Astrocyte (in vitro differentiated cells and primary cell): ENCODE results near the gene LFNG. TPM values are rescaled to one million over a fixed set of nuclear protein-coding genes. Genes with fewer than 3 reads are reported as not detected.

Source experiments
- DNase-seq: peaks from one replicate; pipeline ENCODE4 v3.0.0-alpha.2; 2010; ENCODE audit warnings: low read depth
- FAIRE-seq: peaks from 2 replicates; lab custom pipeline; 2011; peaks lifted over from hg19 to GRCh38; lab: Jason Lieb, UNC
- H2AFZ ChIP-seq: 2 replicates; pipeline ENCODE4 v1.6.0; 2012; ENCODE audit warnings: low read depth, low read length, inconsistent platforms
- H3K27ac ChIP-seq: 2 replicates; pipeline ENCODE4 v1.5.1; 2011; ENCODE audit warnings: low read depth, low read length, inconsistent platforms
- H3K27me3 ChIP-seq: 2 replicates; pipeline ENCODE4 v1.6.0; 2011; ENCODE audit warnings: low read length, inconsistent platforms; ENCODE audit not compliant: insufficient read depth
- H3K36me3 ChIP-seq: 2 replicates; pipeline ENCODE4 v1.5.1; 2011; ENCODE audit warnings: low read length, inconsistent platforms; ENCODE audit not compliant: insufficient read depth
- H3K4me1 ChIP-seq: 2 replicates; pipeline ENCODE4 v1.5.1; 2011; ENCODE audit warnings: low read length, inconsistent platforms; ENCODE audit not compliant: insufficient read depth
- H3K4me2 ChIP-seq: 2 replicates; pipeline ENCODE4 v1.6.0; 2012; ENCODE audit warnings: low read length, inconsistent platforms
- H3K4me3 ChIP-seq: 2 replicates; pipeline ENCODE4 v1.5.1; 2011; ENCODE audit warnings: low read depth, mild to moderate bottlenecking, low read length, inconsistent platforms; ENCODE audit not compliant: insufficient read depth
- H3K79me2 ChIP-seq: 2 replicates; pipeline ENCODE4 v1.6.0; 2012; ENCODE audit warnings: mild to moderate bottlenecking, low read length, inconsistent platforms; ENCODE audit not compliant: insufficient read depth
- H3K9ac ChIP-seq: 2 replicates; pipeline ENCODE4 v1.6.0; 2012; ENCODE audit warnings: mild to moderate bottlenecking, low read length, inconsistent platforms
- H3K9me3 ChIP-seq: 2 replicates; pipeline ENCODE4 v1.5.1; 2012; ENCODE audit warnings: low read depth, mild to moderate bottlenecking, low read length, inconsistent platforms; ENCODE audit not compliant: insufficient read depth
- H4K20me1 ChIP-seq: 2 replicates; pipeline ENCODE4 v1.6.0; 2012; ENCODE audit warnings: low read length, inconsistent platforms; ENCODE audit not compliant: insufficient read depth
- H3K27ac Mint-ChIP-seq: one replicate; pipeline ENCODE4 v1.8.0; 2021; ENCODE audit warnings: mild to moderate bottlenecking, mixed read lengths; ENCODE audit not compliant: unreplicated experiment
- H3K27me3 Mint-ChIP-seq: one replicate; pipeline ENCODE4 v1.8.0; 2021; ENCODE audit warnings: low read depth, mixed read lengths; ENCODE audit not compliant: unreplicated experiment
- H3K36me3 Mint-ChIP-seq: one replicate; pipeline ENCODE4 v1.8.0; 2021; ENCODE audit warnings: low read depth, mixed read lengths; ENCODE audit not compliant: unreplicated experiment
- H3K4me1 Mint-ChIP-seq: one replicate; pipeline ENCODE4 v1.8.0; 2021; ENCODE audit warnings: low read depth, mixed read lengths; ENCODE audit not compliant: unreplicated experiment
- H3K4me3 Mint-ChIP-seq: one replicate; pipeline ENCODE4 v1.8.0; 2021; ENCODE audit warnings: mild to moderate bottlenecking, moderate library complexity, mixed read lengths; ENCODE audit not compliant: unreplicated experiment
- H3K9me3 Mint-ChIP-seq: one replicate; pipeline ENCODE4 v1.8.0; 2021; ENCODE audit warnings: mild to moderate bottlenecking, mixed read lengths; ENCODE audit not compliant: unreplicated experiment
- EZH2 ChIP-seq: IDR thresholded peaks from 2 replicates; pipeline ENCODE4 v1.6.1; 2012; ENCODE audit warnings: mild to moderate bottlenecking, low read length, inconsistent platforms; ENCODE audit not compliant: insufficient read depth
- total RNA-seq: library from RNA; stranded (reverse); gene quantifications from 2 replicates; pipeline ENCODE4 v1.2.1, GENCODE V29; 2021
- TF ChIP-seq, protein P1 (sequence below): IDR thresholded peaks from 2 replicates; pipeline ENCODE4 v1.5.1; 2011; ENCODE audit warnings: low read depth, mild to moderate bottlenecking, inconsistent platforms, low read length, moderate library complexity; ENCODE audit not compliant: insufficient read depth

The LFNG gene
- total RNA-seq, 1 donor from 2014 or later, result 58.6 TPM

DNA sequence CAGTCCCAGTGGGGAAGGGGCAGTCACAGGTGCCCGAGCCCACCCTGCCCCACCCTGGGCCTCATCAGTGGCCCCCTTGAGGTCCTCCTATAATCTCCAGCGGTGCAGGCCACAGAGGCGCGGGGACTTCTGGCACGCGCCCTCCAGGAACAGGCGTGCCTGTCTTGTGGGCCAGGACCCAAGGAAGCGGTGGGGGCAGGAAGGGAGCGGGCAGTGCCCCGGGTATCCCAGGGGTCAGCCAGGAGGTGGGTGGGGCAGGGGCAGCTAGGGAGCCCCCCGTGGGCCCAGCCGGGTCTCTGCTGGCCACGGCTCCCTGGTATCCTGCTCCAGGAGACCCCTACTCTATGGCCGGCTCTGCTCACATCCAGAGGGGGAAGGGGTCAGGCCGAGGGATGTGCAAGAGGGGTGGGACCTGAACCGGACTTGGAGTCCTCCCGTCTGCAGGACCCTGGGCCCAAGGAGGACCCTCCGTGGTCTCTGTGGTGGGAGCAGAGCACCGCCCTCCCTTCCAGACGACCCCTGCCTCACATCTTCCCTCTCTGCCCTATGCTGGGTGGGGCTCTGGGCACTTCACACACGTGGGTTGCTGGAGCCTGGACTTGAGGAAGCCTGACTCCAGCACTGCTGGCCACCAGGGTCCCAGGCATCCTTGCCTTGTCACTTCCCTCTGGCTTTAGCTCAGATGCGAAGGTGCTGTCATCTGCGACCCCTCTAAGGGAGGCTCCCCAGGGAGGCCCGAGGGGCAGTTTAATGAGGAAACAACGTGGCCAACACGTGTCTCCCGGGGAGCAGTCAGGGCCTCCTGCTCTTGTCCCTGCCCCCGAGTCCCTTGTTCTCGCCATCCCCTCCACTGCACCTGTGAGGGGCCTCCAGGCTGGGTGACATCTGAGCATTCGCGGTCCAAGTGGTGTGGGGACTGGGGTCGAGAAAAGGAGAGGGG, 25.1 kb upstream of the LFNG start:
- H3K4me1 Mint-ChIP-seq, result peaks cover 2% of the 10 kb centered on the region
- FAIRE-seq, result no peak

DNA sequence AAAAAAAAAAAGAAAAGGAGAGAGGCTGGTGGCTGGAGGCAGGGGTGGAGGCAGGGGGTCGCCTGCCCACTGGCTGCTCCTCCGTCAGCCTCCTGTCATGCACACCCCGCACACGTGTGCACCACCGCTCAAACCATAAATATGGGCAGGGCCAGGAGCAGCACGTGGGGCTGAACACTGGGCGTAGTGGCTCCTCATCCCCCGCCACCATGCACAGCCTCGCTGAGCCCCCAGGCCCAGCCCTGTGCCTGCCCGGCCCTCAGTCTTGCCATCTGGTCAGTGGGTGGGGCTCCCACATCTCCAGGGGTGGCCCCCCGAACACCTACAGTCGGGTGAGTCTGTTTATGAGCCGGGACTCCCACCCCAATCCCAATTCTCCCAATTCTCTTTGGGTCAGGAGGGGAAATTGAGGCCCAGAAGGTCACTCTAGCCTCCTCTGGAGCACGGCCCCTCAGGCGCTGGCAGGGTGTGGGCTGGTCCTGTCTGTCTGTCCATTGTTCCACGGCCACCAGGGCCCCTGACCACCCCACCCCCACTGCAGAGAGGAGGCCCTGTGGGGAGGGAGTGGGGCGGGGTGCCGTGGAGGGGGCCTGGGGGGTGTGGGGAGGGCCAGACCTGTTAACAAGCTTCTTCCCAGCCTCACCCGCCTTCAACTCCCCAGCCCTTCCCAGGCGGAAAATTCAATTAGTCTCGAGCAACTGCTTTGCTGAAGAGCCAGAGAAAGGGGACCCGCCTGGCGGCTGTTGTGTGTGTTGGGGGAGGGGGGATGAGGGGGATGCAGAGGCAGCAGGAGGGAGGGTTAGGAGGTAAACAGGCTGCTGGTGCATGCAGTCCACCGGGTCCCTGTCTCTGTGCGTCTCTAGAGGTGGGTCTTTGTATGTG, 23.9 kb upstream of the LFNG start:
- DNase-seq, result no peak
- peaks cover 10% of the 10 kb centered on the region for H3K4me1 ChIP-seq
- FAIRE-seq, result no peak
- H4K20me1 ChIP-seq, result no peaks in the 10 kb centered on the region
- no peak overlapping the region for H3K27ac ChIP-seq
- no peak overlapping the region for H3K4me3 Mint-ChIP-seq
- H3K4me1 Mint-ChIP-seq, result peaks cover 2% of the 10 kb centered on the region
- no peak overlapping the region for H3K9ac ChIP-seq
- H3K4me2 ChIP-seq, result no peak overlapping the region
- H3K79me2 ChIP-seq, result no peaks in the 10 kb centered on the region
- no peaks in the 10 kb centered on the region for H3K36me3 Mint-ChIP-seq
- peaks cover 1% of the 10 kb centered on the region for H3K9me3 Mint-ChIP-seq
- H3K27ac Mint-ChIP-seq, result no peak overlapping the region
- TF ChIP-seq, protein P1, sequence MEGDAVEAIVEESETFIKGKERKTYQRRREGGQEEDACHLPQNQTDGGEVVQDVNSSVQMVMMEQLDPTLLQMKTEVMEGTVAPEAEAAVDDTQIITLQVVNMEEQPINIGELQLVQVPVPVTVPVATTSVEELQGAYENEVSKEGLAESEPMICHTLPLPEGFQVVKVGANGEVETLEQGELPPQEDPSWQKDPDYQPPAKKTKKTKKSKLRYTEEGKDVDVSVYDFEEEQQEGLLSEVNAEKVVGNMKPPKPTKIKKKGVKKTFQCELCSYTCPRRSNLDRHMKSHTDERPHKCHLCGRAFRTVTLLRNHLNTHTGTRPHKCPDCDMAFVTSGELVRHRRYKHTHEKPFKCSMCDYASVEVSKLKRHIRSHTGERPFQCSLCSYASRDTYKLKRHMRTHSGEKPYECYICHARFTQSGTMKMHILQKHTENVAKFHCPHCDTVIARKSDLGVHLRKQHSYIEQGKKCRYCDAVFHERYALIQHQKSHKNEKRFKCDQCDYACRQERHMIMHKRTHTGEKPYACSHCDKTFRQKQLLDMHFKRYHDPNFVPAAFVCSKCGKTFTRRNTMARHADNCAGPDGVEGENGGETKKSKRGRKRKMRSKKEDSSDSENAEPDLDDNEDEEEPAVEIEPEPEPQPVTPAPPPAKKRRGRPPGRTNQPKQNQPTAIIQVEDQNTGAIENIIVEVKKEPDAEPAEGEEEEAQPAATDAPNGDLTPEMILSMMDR, result no peak
- TF ChIP-seq EZH2, result no peak
- no peaks in the 10 kb centered on the region for H3K36me3 ChIP-seq
- peaks cover 15% of the 10 kb centered on the region for H3K27me3 Mint-ChIP-seq
- H3K4me3 ChIP-seq, result no peak overlapping the region
- no peaks in the 10 kb centered on the region for H3K27me3 ChIP-seq
- H3K9me3 ChIP-seq, result no peaks in the 10 kb centered on the region
- no peak overlapping the region for H2AFZ ChIP-seq

More for the DNA sequence above, 25.1 kb upstream of the LFNG start:
- Histone ChIP-seq H4K20me1 (no peaks in the 10 kb centered on the region), H2AFZ (no peak overlapping the region), H3K9me3 (no peaks in the 10 kb centered on the region), H3K4me1 (peaks cover 10% of the 10 kb centered on the region), H3K27ac (no peak overlapping the region), H3K9ac (no peak overlapping the region), H3K4me3 (no peak overlapping the region), H3K4me2 (no peak overlapping the region), H3K36me3 (no peaks in the 10 kb centered on the region), H3K79me2 (no peaks in the 10 kb centered on the region), H3K27me3 (no peaks in the 10 kb centered on the region)
- no peaks in the 10 kb centered on the region for H3K36me3 Mint-ChIP-seq
- TF ChIP-seq, protein P1, result no peak
- TF ChIP-seq EZH2, result no peak
- no peak overlapping the region for H3K27ac Mint-ChIP-seq
- H3K4me3 Mint-ChIP-seq, result no peak overlapping the region
- DNase-seq, result no peak
- peaks cover 9% of the 10 kb centered on the region for H3K27me3 Mint-ChIP-seq
- peaks cover 1% of the 10 kb centered on the region for H3K9me3 Mint-ChIP-seq
